Aorta (tissue), 5 donors: ENCODE data around the gene HOXB8. TPM values are rescaled to one million over a fixed set of nuclear protein-coding genes. Genes with fewer than 3 reads are reported as not detected.
A peak's percentile ranks its signal among the peaks of the same experiment; 100 is the strongest.

ENCODE experiments used
- ATAC-seq: fragments of 200-7000 bp; cut with Tn5 transposase; one replicate; pipeline ENCODE4 v1.9.1; 2022; ENCODE audit warnings: moderate library complexity; ENCODE audit not compliant: low FRiP score
- DNase-seq, 2 donors: peaks; one replicate each; pipeline ENCODE4 v3.0.0-alpha.2; 2020
- H3K27ac ChIP-seq, 2 donors: one replicate each; pipeline ENCODE4 v1.5.1; 2013; ENCODE audit warnings: low read length in 2 of 2, mild to moderate bottlenecking in 2 of 2, moderate library complexity in 2 of 2, control low read depth in 1 of 2, inconsistent platforms in 1 of 2, low read depth in 1 of 2
- H3K27me3 ChIP-seq, 2 donors: one replicate each; pipeline ENCODE4 v1.6.1; 2013; ENCODE audit warnings: control low read depth in 1 of 2, low read length in 1 of 2, mild to moderate bottlenecking in 1 of 2, moderate library complexity in 1 of 2; ENCODE audit not compliant: insufficient read depth in 2 of 2, control insufficient read depth in 1 of 2
- H3K36me3 ChIP-seq, 2 donors: one replicate each; pipeline ENCODE4 v1.6.1; 2013; ENCODE audit warnings: control low read depth in 1 of 2, low read length in 1 of 2, mild to moderate bottlenecking in 1 of 2; ENCODE audit not compliant: insufficient read depth in 2 of 2, control insufficient read depth in 1 of 2
- H3K4me1 ChIP-seq, 2 donors: one replicate each; pipeline ENCODE4 v1.6.1; 2013; ENCODE audit warnings: low read length in 2 of 2, control low read depth in 1 of 2, mild to moderate bottlenecking in 1 of 2, moderate library complexity in 1 of 2; ENCODE audit not compliant: insufficient read depth in 2 of 2, control insufficient read depth in 1 of 2
- H3K4me3 ChIP-seq, 2 donors: one replicate each; pipeline ENCODE4 v1.5.1; 2013; ENCODE audit warnings: low read length in 2 of 2, control low read depth in 1 of 2, mild to moderate bottlenecking in 1 of 2
- H3K9me3 ChIP-seq: one replicate; pipeline ENCODE4 v1.6.1; 2013; ENCODE audit warnings: mild to moderate bottlenecking, low read length; ENCODE audit not compliant: control insufficient read depth
- WGBS, 2 donors: extraction: QIAGEN DNeasy Blood & Tissue Kit; methylation state at CpG; one replicate each; pipeline ENCODE4 v1.1.7; 2013; 5-methylcytosine and 5-hydroxymethylcytosine counted together
- intact Hi-C, 2 donors: fragments of 100-400 bp; cut with DNase I; formaldehyde crosslinking; loops; one replicate each; pipeline versions ENCODE4 v1.14.2 to v1.15.0; 2022
- polyA plus RNA-seq, 2 donors: library from polyadenylated mRNA; stranded (reverse); fragments of 200-250 nt; gene quantifications; one replicate each; pipeline ENCODE4 v1.2.3, GENCODE V29; 2013
- total RNA-seq, 2 donors: library from RNA; stranded (reverse); fragmentation: NEBNext Ultra II Directional; extraction: Animal tissue kit (Norgen Biotek cat#: 25700); gene quantifications; one replicate each; pipeline ENCODE4 v1.2.1, GENCODE V29; 2021
- donor health status: healthy with polysubstance abuse.
- donor health status: Bipolar disorder and iron deficiency.
- donor health status: DM: no; HTN: no; CAD: no.
- donor health status: DM: no; HTN: no; CAD: no.
- donor health status: DM: yes; HTN: yes; CAD: no.

The HOXB8 gene
- total and polyA plus RNA-seq, 4 donors, result 0.31 to 1.9 (median 1.0) TPM; not detected in 1

DNA sequence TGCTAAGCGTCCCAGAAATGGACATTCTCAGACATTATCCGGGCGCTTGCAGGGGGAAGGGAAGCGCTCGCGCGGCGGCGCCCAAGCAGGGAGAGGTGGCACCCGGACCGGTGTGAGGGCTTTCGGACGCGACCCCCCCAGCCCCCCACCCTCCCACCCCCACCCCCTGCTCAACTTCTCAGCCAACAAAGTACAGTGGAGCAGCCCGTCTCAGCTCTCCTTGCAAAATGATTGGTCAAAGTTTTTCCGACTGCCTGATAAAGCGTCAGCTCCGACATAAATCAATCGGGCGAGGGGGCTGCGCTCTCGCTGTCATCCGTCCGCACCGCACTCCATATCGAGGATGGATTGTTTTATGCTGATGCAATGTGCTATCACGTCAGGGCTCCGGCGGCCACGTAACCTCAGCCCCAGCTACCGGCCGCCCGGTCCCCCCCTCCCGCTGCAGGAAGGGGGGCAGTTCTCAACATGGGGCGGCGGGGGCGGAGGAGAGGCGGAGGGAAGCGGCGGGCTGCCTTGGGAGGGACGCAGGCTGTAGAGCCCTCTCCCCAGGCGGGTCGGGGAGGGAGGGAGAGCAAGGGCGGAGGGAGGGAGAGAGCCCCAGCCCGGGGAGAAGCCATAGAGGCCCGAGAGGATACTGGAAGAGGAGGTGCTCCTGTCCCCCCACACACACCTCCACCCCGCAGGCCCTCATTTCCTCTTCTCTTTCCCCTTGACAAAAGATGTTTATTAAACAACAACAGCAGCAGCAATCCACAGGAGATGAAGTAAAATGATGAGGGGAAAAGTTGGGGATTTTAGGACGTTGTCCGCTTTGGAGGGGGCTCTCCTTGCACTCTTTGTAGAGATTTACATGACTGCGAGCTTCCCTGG is 11.4 kb upstream of the HOXB8 start, which contains the start of gene HOXB9:
HOXB9 (minus strand) TSS at position 114 of the 873 bp plus-strand sequence; CDS start at position 25, 89 bp downstream.
- no peaks in the 10 kb centered on the region for H3K4me1 ChIP-seq
- no peaks in the 10 kb centered on the region for H3K27me3 ChIP-seq
- intact Hi-C loops, result no loop called here
- peak; percentile 50 to 82 for DNase-seq
- no peaks in the 10 kb centered on the region for H3K9me3 ChIP-seq
- 2% methylated on average over 38 to 50 of the region's 50 CpGs for WGBS, 2 donors
- ATAC-seq, result no peak
- no peaks in the 10 kb centered on the region for H3K36me3 ChIP-seq
- H3K4me3 ChIP-seq, result peak within 1 kb of the TSS; percentile 11 to 29
- H3K27ac ChIP-seq, result no peak within 1 kb of the TSS

DNA sequence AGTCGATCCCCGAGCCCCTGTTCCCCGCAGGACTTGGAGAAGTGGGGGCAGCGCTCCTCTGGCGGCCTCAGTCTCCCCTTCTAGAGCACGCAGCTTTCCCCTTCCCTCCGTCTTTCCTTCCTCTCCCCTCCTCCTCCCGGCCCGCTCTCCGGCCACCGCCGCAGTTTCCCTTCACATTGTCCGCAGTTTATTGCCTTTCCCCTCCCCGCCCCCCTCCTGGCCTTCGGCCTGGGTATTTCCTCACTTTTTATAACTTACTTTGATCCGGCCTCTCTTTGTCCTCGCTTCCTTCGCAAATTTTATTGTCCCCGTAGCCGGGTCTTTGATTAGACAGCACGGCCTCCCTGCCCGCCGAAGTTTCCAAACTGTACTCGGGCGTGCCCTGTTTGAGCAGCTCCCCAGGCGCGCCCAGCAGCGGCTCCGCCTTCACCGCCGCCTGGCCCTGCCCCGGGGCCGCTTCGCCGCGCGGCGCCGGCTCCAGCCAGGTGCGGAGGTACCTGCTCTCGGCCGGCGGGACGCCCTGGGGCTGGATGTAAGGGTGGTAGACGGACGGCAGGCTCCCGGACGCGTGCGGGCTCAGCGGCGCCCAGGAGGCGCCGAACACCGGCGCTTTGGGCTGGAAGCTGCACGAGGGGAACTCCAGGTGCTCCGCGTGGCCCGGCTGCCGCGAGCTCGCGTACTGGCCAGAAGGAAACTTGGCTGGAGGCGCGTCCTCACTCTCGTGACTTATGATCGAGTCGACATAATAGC is 10.6 kb upstream of the HOXB8 start:
- intact Hi-C loops, result no loop called here

DNA sequence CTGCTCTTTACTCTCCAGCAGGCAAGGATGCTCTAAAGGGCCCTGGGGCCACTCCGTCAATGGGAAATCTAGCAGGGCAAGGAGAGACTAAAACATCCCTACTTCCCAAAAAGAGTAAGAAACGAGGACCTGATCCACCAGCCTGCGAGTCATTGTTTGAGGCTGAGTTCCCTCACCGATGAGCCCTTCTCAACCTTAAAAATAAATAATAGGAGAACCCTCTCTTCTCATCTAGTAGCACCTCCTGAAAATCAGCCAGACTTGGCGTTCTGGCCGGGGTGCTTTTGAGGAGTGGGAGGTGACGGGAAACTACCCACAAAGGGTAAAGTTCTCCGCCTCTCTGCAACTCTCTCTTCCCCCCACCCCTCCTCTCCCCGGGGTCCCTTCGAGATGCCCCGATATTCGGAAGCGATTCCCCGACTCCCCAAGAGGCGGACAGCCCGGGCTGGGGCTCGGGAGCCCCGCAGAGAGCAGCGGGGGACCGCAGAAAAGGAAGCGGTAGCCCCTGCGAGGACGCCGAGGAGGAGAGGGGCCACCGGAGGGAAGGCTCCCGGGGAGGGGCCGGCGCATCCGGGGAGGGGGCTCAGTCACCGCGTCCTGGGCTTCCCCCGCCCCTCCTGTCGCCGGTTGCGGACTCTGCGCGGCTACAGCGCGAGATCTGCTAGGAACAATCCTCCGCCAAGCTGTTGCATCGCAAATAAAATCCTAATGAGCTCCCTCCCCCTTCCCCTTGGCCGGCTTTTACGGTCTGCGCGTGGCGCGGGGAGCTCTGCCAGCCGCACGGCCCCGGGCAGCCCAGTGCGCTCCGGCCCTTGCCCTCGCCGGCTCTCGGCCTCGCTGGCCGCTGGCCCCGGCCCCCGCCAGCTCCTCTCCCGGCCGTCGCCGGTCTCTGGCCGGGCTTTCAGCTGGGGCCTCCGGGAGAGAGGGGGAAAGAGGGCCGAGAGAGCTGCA is 9.7 kb upstream of the HOXB8 start:
- no peak for DNase-seq
- Histone ChIP-seq H3K36me3 (no peaks in the 10 kb centered on the region), H3K27me3 (no peaks in the 10 kb centered on the region), H3K9me3 (no peaks in the 10 kb centered on the region), H3K27ac (no peak overlapping the region), H3K4me1 (no peaks in the 10 kb centered on the region), H3K4me3 (no peak overlapping the region)
- WGBS, 2 donors, result 4 to 5% methylated on average over 55 to 66 of the region's 66 CpGs
- ATAC-seq, result peak; percentile 61
- intact Hi-C loops, result loop anchor here in 1 of 2 donors (5.0 kb wide), 1 partner anchor 293 kb away; no protein-coding TSS in a partner anchor

More for the DNA sequence above, 10.6 kb upstream of the HOXB8 start:
- WGBS, 2 donors, result 1% methylated on average over 58 to 69 of the region's 69 CpGs
- H3K9me3 ChIP-seq, result no peaks in the 10 kb centered on the region
- ATAC-seq, result peak; percentile 15
- H3K27me3 ChIP-seq, result no peaks in the 10 kb centered on the region
- no peaks in the 10 kb centered on the region for H3K4me1 ChIP-seq
- DNase-seq, result peak in 1 of 2 donors; percentile 80
- no peak overlapping the region for H3K27ac ChIP-seq
- H3K4me3 ChIP-seq, result peak overlapping the region; percentile 11 to 29
- no peaks in the 10 kb centered on the region for H3K36me3 ChIP-seq

DNA sequence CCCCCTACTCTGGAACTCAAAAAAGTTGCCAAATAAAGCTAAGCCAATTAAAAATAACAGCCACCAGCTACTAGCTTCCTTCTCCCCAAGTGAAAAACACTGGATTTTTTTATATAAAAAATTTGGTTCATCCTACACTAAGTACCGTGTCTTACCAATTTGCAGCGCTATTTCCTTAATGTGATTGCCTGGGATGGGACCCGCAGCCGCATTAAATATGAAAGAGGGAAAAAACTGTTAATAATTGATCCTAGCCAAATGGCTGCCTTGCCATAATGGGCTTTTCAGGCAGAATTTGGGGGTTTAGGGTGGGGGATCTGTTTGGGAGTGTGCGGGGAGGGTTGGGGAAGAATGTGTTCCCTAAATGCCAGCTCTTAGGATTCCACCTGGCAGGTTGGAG is 9.0 kb upstream of the HOXB8 start:
- no peak overlapping the region for H3K27ac ChIP-seq
- ATAC-seq (no peak), DNase-seq (no peak)
- H3K36me3 ChIP-seq, result no peaks in the 10 kb centered on the region
- H3K9me3 ChIP-seq, result no peaks in the 10 kb centered on the region
- H3K4me1 ChIP-seq, result no peaks in the 10 kb centered on the region
- no peak overlapping the region for H3K4me3 ChIP-seq
- intact Hi-C loops, result loop anchor here in 1 of 2 donors (5.0 kb wide), 1 partner anchor 292 kb away; no protein-coding TSS in a partner anchor
- 57 to 59% methylated on average over 5 of the region's 5 CpGs for WGBS, 2 donors
- H3K27me3 ChIP-seq, result no peaks in the 10 kb centered on the region

DNA sequence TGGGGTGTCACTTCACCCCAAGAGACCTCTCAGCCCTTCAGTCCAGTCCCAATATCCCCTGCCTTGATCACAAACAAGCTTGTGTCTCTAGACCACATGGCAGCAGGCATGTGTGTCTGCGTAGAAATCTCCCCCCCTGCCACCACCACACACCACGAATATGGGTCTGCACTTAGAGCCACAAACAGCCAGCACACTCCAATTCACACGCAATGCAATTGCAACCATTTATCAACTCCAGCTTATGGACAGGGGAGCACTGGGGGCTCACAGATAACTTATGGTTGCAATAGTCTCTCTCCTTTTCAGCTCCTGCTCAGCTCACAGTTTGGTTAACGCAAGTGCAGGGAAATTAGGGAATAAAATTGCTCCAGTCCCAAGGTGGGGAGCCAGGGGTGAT is 8.5 kb upstream of the HOXB8 start:
- H3K4me1 ChIP-seq, result no peaks in the 10 kb centered on the region
- intact Hi-C loops, result loop anchor here in 1 of 2 donors (5.0 kb wide), 1 partner anchor 291 kb away; no protein-coding TSS in a partner anchor
- no peaks in the 10 kb centered on the region for H3K36me3 ChIP-seq
- no peaks in the 10 kb centered on the region for H3K27me3 ChIP-seq
- WGBS, 2 donors, result 40 to 52% methylated on average over 4 of the region's 4 CpGs
- no peak overlapping the region for H3K4me3 ChIP-seq
- H3K9me3 ChIP-seq, result no peaks in the 10 kb centered on the region
- no peak for DNase-seq
- ATAC-seq, result no peak
- H3K27ac ChIP-seq, result no peak overlapping the region

DNA sequence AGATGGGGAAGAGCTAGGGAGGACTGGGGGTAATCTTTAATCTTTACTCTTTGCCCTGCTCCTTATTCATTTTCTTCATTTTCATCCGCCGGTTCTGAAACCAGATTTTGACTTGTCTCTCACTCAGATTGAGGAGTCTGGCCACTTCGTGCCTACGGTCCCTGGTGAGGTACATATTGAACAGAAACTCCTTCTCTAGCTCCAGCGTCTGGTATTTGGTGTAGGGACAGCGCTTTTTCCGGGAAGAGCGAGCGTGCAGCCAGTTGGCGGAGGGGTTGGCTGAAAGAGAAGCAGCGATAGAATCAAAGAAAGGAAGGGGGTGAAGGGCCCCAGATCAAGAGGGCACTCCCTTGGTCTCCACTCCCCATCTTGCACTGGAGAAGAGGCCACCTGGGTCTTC is 7.8 kb upstream of the HOXB8 start:
- Histone ChIP-seq H3K9me3 (no peaks in the 10 kb centered on the region), H3K36me3 (no peaks in the 10 kb centered on the region), H3K4me3 (no peak overlapping the region), H3K27me3 (no peaks in the 10 kb centered on the region), H3K27ac (no peak overlapping the region), H3K4me1 (no peaks in the 10 kb centered on the region)
- ATAC-seq, result no peak
- intact Hi-C loops, result loop anchor here in 1 of 2 donors (5.0 kb wide), 1 partner anchor 291 kb away; no protein-coding TSS in a partner anchor
- 55 to 59% methylated on average over 11 of the region's 11 CpGs for WGBS, 2 donors
- DNase-seq, result no peak

DNA sequence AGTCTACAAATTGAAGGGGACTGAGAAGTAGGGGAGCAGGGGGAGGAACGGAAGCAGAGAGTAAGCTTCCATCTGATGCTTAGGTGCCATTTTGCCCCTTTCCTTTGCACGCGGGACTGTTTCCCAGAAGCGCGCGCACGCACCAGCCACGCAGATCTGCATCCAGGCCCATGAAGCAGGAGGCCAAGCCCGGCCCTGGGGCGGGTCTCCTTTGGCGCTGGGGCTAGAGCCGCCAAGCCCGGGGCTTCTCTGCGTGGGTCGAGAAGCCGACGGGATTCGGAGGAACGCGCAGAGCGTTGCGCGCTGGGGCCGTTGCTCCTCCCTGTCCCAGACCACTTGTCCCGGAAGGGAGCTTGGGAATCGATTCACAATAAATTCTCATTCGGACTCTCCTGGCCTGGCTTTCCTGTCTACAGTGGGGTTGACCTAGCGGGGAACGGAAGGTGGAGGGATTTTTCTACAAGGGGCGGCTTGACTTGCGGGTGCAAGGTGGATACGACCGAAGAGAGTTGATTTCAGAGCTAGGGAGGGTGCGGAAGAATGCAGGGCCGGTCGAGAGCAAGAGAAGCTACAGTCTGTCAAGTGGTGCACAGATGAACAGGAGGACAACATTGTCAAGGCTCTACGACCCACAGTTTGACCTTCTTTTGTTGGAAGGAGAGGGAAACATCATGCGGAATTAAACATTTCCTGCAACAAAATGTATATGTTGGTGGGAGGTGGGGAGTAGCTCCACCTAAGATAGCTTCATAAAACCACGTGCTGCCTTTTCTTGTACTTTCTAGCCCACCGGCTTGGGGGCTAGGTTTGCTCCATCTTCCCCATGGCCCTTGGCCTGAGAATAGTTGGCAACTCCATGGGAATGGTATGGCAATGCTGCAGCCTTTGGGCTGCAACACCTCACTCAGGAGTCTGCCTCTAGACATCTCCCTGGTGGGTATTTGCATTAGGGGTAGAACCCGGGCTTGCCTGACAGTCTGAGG is 6.6 kb upstream of the HOXB8 start:
- no peak for DNase-seq
- H3K27me3 ChIP-seq, result no peaks in the 10 kb centered on the region
- H3K4me3 ChIP-seq, result no peak overlapping the region
- no peaks in the 10 kb centered on the region for H3K9me3 ChIP-seq
- intact Hi-C loops, result loop anchor here in 1 of 2 donors (5.0 kb wide), 1 partner anchor 289 kb away; no protein-coding TSS in a partner anchor
- H3K4me1 ChIP-seq, result no peaks in the 10 kb centered on the region
- ATAC-seq, result no peak
- H3K36me3 ChIP-seq, result no peaks in the 10 kb centered on the region
- no peak overlapping the region for H3K27ac ChIP-seq
- 31 to 40% methylated on average over 41 of the region's 41 CpGs for WGBS, 2 donors
